K562 (cell line): ENCODE measurements around the gene OR52B6. TPM values are rescaled to one million over a fixed set of nuclear protein-coding genes. Genes with fewer than 3 reads are reported as not detected.

ENCODE experiments used
- ATF1 ChIP-seq, 2 experiments: fragments of 450-650 bp in 1 of 2; IDR thresholded peaks; 2 replicates each; pipeline ENCODE4 v1.6.1; 2016; ENCODE audit warnings: missing compliant biosample characterization in 1 of 2, missing genetic modification characterization in 1 of 2
- ATF4 ChIP-seq: fragments of 450-650 bp; formaldehyde crosslinking; IDR thresholded peaks from 2 replicates; pipeline ENCODE4 v1.4.0; 2022; ENCODE audit warnings: mild to moderate bottlenecking, moderate library complexity
- CEBPB ChIP-seq: fragments of 450-650 bp; IDR thresholded peaks from 2 replicates; pipeline ENCODE4 v1.6.1; 2016; ENCODE audit warnings: missing genetic modification characterization, missing compliant biosample characterization
- ETS1 ChIP-seq: conservative IDR thresholded peaks from 2 replicates; pipeline ENCODE4 v1.6.1; 2011; ENCODE audit warnings: low read depth, mild to moderate bottlenecking, low read length; ENCODE audit not compliant: control insufficient read depth
- FOXM1 ChIP-seq, 2 experiments: fragments of 450-650 bp in 1 of 2; sonication (generic) in 1 of 2; formaldehyde crosslinking in 1 of 2; IDR thresholded peaks; 2 replicates each; pipeline versions ENCODE4 v1.6.1 to v1.9.0; 2017 to 2022; ENCODE audit warnings: low read depth in 2 of 2, mild to moderate bottlenecking in 2 of 2, missing genetic modification reagents in 1 of 2, moderate library complexity in 1 of 2
- LEF1 ChIP-seq: fragments of 450-650 bp; IDR thresholded peaks from 2 replicates; pipeline ENCODE4 v1.6.1; 2016; ENCODE audit warnings: mild to moderate bottlenecking
- MITF ChIP-seq: IDR thresholded peaks from 2 replicates; pipeline ENCODE4 v1.6.1; 2014; ENCODE audit warnings: antibody characterized with exemption
- MNT ChIP-seq, 2 experiments: fragments of 450-650 bp; conservative IDR thresholded peaks; 2 replicates each; pipeline ENCODE4 v1.6.1; 2017; ENCODE audit warnings: mild to moderate bottlenecking in 2 of 2, moderate library complexity in 2 of 2
- NRF1 ChIP-seq, 2 experiments: fragments of 450-650 bp; IDR thresholded peaks in 1 of 2; conservative IDR thresholded peaks in 1 of 2; 2 replicates each; pipeline ENCODE4 v1.6.1; 2014; ENCODE audit warnings: mild to moderate bottlenecking in 2 of 2
- PKNOX1 ChIP-seq: fragments of 450-650 bp; IDR thresholded peaks from 2 replicates; pipeline ENCODE4 v1.6.1; 2016
- PTBP1 ChIP-seq: fragments of 200-400 bp; formaldehyde crosslinking; IDR thresholded peaks from 2 replicates; pipeline ENCODE4 v1.6.1; 2017; ENCODE audit warnings: low read depth, low read length
- RNF219 ChIP-seq: fragments of 250-450 bp; sonication (Bioruptor Pico); IDR thresholded peaks from 2 replicates; pipeline ENCODE4 v1.5.0; 2022; ENCODE audit warnings: mild to moderate bottlenecking
- SOX6 ChIP-seq: fragments of 450-650 bp; IDR thresholded peaks from 2 replicates; pipeline ENCODE4 v1.6.1; 2014; ENCODE audit warnings: mild to moderate bottlenecking
- SP1 ChIP-seq: sonication (generic); formaldehyde crosslinking; IDR thresholded peaks from 2 replicates; pipeline ENCODE4 v1.8.1; 2022; ENCODE audit warnings: mild to moderate bottlenecking, missing genetic modification reagents
- ZBTB33 ChIP-seq: sonication (generic); formaldehyde crosslinking; IDR thresholded peaks from 2 replicates; pipeline ENCODE4 v1.8.1; 2023; ENCODE audit warnings: mild to moderate bottlenecking, missing genetic modification reagents
- ZNF384 ChIP-seq: IDR thresholded peaks from 2 replicates; pipeline ENCODE4 v1.6.1; 2012; ENCODE audit warnings: low read depth, low read length, improper control_type of control experiment
- polyA plus RNA-seq, 8 experiments: library from polyadenylated mRNA; depleted of rRNA in 4 of 8; stranded (reverse) in 5 of 8; unstranded in 3 of 8; fragments of >200 nt; fragmentation: Nextera tagmentation in 2 of 8; fragmentation: Illumina TruSeq in 1 of 8; extraction: Ambion mirVana in 2 of 8; extraction: Trizol in 1 of 8; gene quantifications; 2 replicates each; pipeline versions ENCODE4 v1.2.1 to v1.2.3, GENCODE V29; 2011 to 2014; ENCODE audit warnings: inconsistent platforms in 1 of 8, missing spikeins in 1 of 8
- total RNA-seq, 7 experiments: library from RNA; depleted of rRNA in 6 of 7; stranded (reverse); fragments of >200 nt in 6 of 7; fragmentation: Illumina TruSeq in 2 of 7; extraction: Trizol in 2 of 7; gene quantifications; 2 replicates each; pipeline versions ENCODE4 v1.2.1 to v1.2.3, GENCODE V29; 2011 to 2021; ENCODE audit warnings: low replicate concordance in 1 of 7

OR52B6 gene
- total and polyA plus RNA-seq, 9 of the 15 experiments (the other 6 are each of a cell fraction or from before 2014, with no cell fraction given): not detected

- peak; percentile 73; the same call in 1 of the 2 replicates for TF ChIP-seq SOX6
- TF ChIP-seq FOXM1 (IDR thresholded peaks at IDR 0.05; ENCODE audit: low read depth): peak; percentile 82
- TF ChIP-seq FOXM1 (CRISPR knock-in tag; IDR thresholded peaks at IDR 0.05; ENCODE audit: low read depth): no peak
- peak; percentile 20; the same call in 1 of the 2 replicates for TF ChIP-seq ZBTB33 (CRISPR knock-in tag)
- TF ChIP-seq LEF1: peak; percentile 67
- no peak for TF ChIP-seq RNF219 (CRISPR knock-in tag)
- TF ChIP-seq NRF1 (conservative IDR thresholded peaks at IDR 0.05 in 1 of 2, IDR thresholded peaks at IDR 0.05 in 1 of 2): peak in 1 of 2 experiments; percentile 48; a peak in 2 of 4 replicates
- TF ChIP-seq SP1 (CRISPR knock-in tag): peak; percentile 50; the same call in 1 of the 2 replicates
- TF ChIP-seq PTBP1: no peak
- no peak for TF ChIP-seq ATF1 (CRISPR knock-in tag; IDR thresholded peaks at IDR 0.05)
- peak; percentile 28; the same call in 1 of the 2 replicates for TF ChIP-seq ATF1 (tag; IDR thresholded peaks at IDR 0.05)
- TF ChIP-seq ETS1: peak; percentile 70; the same call in 1 of the 2 replicates
- TF ChIP-seq ZNF384: no peak
- peak; percentile 82 for TF ChIP-seq MITF
- no peak for TF ChIP-seq ATF4 (CRISPR knock-in tag)
- peak; percentile 69 for TF ChIP-seq PKNOX1
- no peak for TF ChIP-seq CEBPB (tag)
- TF ChIP-seq MNT (conservative IDR thresholded peaks at IDR 0.05): peak in 1 of 2 experiments; percentile 55; a peak in 2 of 4 replicates
These were observed 16.0 kb downstream of the OR52B6 start, which contains the start of gene TRIM6 (continued) for GRCh38 chr11:5596607-5597201.
